T-helper 1 cell treated with Interleukin-12 subunit alpha and Interleukin-12 subunit beta and Interleukin-4 antibody, amounts not matched to agents 30 μg/mL and 1 μg/mL, for 36 hours (primary cell): ENCODE results near the gene TMEM18.

ENCODE experiments used
- H3K27ac Mint-ChIP-seq: one replicate; pipeline ENCODE4 v1.8.0; 2021; ENCODE audit warnings: mild to moderate bottlenecking, mixed read lengths
- H3K27me3 Mint-ChIP-seq: one replicate; pipeline ENCODE4 v1.8.0; 2021; ENCODE audit warnings: low read depth, mixed read lengths
- H3K36me3 Mint-ChIP-seq: one replicate; pipeline ENCODE4 v1.8.0; 2021; ENCODE audit warnings: low read depth, mixed read lengths
- H3K4me1 Mint-ChIP-seq: one replicate; pipeline ENCODE4 v1.8.0; 2021; ENCODE audit warnings: low read depth, mixed read lengths
- H3K4me3 Mint-ChIP-seq: one replicate; pipeline ENCODE4 v1.8.0; 2021; ENCODE audit warnings: mild to moderate bottlenecking, moderate library complexity, mixed read lengths
- H3K9me3 Mint-ChIP-seq: one replicate; pipeline ENCODE4 v1.8.0; 2021; ENCODE audit warnings: mixed read lengths

Gene TMEM18

GRCh38 chr2:644871-645270 is 32.3 kb downstream of the TMEM18 start:
- Mint-ChIP-seq H3K4me3 (no peak overlapping the region), H3K36me3 (no peaks in the 10 kb centered on the region), H3K27ac (no peak overlapping the region), H3K27me3 (no peaks in the 10 kb centered on the region), H3K4me1 (no peaks in the 10 kb centered on the region), H3K9me3 (no peaks in the 10 kb centered on the region)

- Mint-ChIP-seq H3K27ac (no peak overlapping the region), H3K4me3 (no peak overlapping the region), H3K9me3 (no peaks in the 10 kb centered on the region), H3K36me3 (no peaks in the 10 kb centered on the region), H3K27me3 (no peaks in the 10 kb centered on the region), H3K4me1 (no peaks in the 10 kb centered on the region)
Measured at GRCh38 chr2:643761-644160, 33.4 kb downstream of the TMEM18 start.

- Mint-ChIP-seq H3K27me3 (no peaks in the 10 kb centered on the region), H3K9me3 (no peaks in the 10 kb centered on the region), H3K4me3 (no peak overlapping the region), H3K4me1 (no peaks in the 10 kb centered on the region), H3K36me3 (no peaks in the 10 kb centered on the region), H3K27ac (no peak overlapping the region)
Measured at GRCh38 chr2:643334-643733, 33.9 kb downstream of the TMEM18 start.

GRCh38 chr2:641872-642815 is 35.1 kb downstream of the TMEM18 start:
- H3K27me3 Mint-ChIP-seq = no peaks in the 10 kb centered on the region
- H3K4me1 Mint-ChIP-seq = no peaks in the 10 kb centered on the region
- no peaks in the 10 kb centered on the region for H3K36me3 Mint-ChIP-seq
- H3K4me3 Mint-ChIP-seq = no peak overlapping the region
- H3K27ac Mint-ChIP-seq = no peak overlapping the region
- H3K9me3 Mint-ChIP-seq = no peaks in the 10 kb centered on the region

GRCh38 chr2:641164-641871 is 35.9 kb downstream of the TMEM18 start:
- H3K36me3 Mint-ChIP-seq = no peaks in the 10 kb centered on the region
- H3K4me3 Mint-ChIP-seq = no peak overlapping the region
- H3K27ac Mint-ChIP-seq = no peak overlapping the region
- peaks cover 3% of the 10 kb centered on the region for H3K4me1 Mint-ChIP-seq
- H3K27me3 Mint-ChIP-seq = no peaks in the 10 kb centered on the region
- no peaks in the 10 kb centered on the region for H3K9me3 Mint-ChIP-seq

GRCh38 chr2:639703-640102 is 37.5 kb downstream of the TMEM18 start:
- Mint-ChIP-seq H3K27me3 (peaks cover 5% of the 10 kb centered on the region), H3K9me3 (no peaks in the 10 kb centered on the region), H3K27ac (no peak overlapping the region), H3K4me3 (no peak overlapping the region), H3K36me3 (no peaks in the 10 kb centered on the region), H3K4me1 (peaks cover 3% of the 10 kb centered on the region)

GRCh38 chr2:637804-638203 is 39.4 kb downstream of the TMEM18 start:
- Mint-ChIP-seq H3K36me3 (no peaks in the 10 kb centered on the region), H3K27ac (no peak overlapping the region), H3K4me1 (peaks cover 3% of the 10 kb centered on the region), H3K9me3 (no peaks in the 10 kb centered on the region), H3K27me3 (peaks cover 16% of the 10 kb centered on the region), H3K4me3 (no peak overlapping the region)

- peaks cover 3% of the 10 kb centered on the region for H3K4me1 Mint-ChIP-seq
- H3K27me3 Mint-ChIP-seq = peaks cover 19% of the 10 kb centered on the region
- H3K4me3 Mint-ChIP-seq = no peak overlapping the region
- no peak overlapping the region for H3K27ac Mint-ChIP-seq
- no peaks in the 10 kb centered on the region for H3K36me3 Mint-ChIP-seq
- H3K9me3 Mint-ChIP-seq = no peaks in the 10 kb centered on the region
Measured at GRCh38 chr2:637406-637776, 39.8 kb downstream of the TMEM18 start.

- Mint-ChIP-seq H3K4me3 (peak overlapping the region; percentile 77), H3K36me3 (no peaks in the 10 kb centered on the region), H3K27ac (no peak overlapping the region), H3K27me3 (peaks cover 19% of the 10 kb centered on the region), H3K4me1 (peaks cover 3% of the 10 kb centered on the region), H3K9me3 (peaks cover under 1% of the 10 kb centered on the region)
Measured at GRCh38 chr2:636641-637405, 40.4 kb downstream of the TMEM18 start.

- Mint-ChIP-seq H3K27me3 (peaks cover 23% of the 10 kb centered on the region), H3K27ac (no peak overlapping the region), H3K4me3 (peak overlapping the region; percentile 77), H3K9me3 (peaks cover 4% of the 10 kb centered on the region), H3K36me3 (no peaks in the 10 kb centered on the region), H3K4me1 (peaks cover 3% of the 10 kb centered on the region)
Measured at GRCh38 chr2:635687-636621, 41.3 kb downstream of the TMEM18 start.

GRCh38 chr2:634636-635388 is 42.4 kb downstream of the TMEM18 start:
- no peak overlapping the region for H3K27ac Mint-ChIP-seq
- H3K27me3 Mint-ChIP-seq = peaks cover 23% of the 10 kb centered on the region
- peaks cover 4% of the 10 kb centered on the region for H3K9me3 Mint-ChIP-seq
- H3K4me1 Mint-ChIP-seq = peaks cover 3% of the 10 kb centered on the region
- H3K4me3 Mint-ChIP-seq = no peak overlapping the region
- no peaks in the 10 kb centered on the region for H3K36me3 Mint-ChIP-seq

- Mint-ChIP-seq H3K27me3 (peaks cover 23% of the 10 kb centered on the region), H3K9me3 (peaks cover 4% of the 10 kb centered on the region), H3K27ac (no peak overlapping the region), H3K36me3 (no peaks in the 10 kb centered on the region), H3K4me3 (no peak overlapping the region), H3K4me1 (peaks cover 3% of the 10 kb centered on the region)
Measured at GRCh38 chr2:634041-634440, 43.2 kb downstream of the TMEM18 start.

- no peaks in the 10 kb centered on the region for H3K36me3 Mint-ChIP-seq
Measured at GRCh38 chr2:633371-633770, 43.8 kb downstream of the TMEM18 start.

More at GRCh38 chr2:633371-633770, 43.8 kb downstream of the TMEM18 start:
- Mint-ChIP-seq H3K9me3 (peaks cover 4% of the 10 kb centered on the region), H3K27ac (no peak overlapping the region), H3K27me3 (peaks cover 23% of the 10 kb centered on the region), H3K4me3 (no peak overlapping the region), H3K4me1 (peaks cover 3% of the 10 kb centered on the region)
